ENCODE data around the gene MYO3A. TPM values are rescaled to one million over a fixed set of nuclear protein-coding genes. Genes with fewer than 3 reads are reported as not detected.

Gene MYO3A
- polyA plus RNA-seq, 3 donors, result not detected

DNA sequence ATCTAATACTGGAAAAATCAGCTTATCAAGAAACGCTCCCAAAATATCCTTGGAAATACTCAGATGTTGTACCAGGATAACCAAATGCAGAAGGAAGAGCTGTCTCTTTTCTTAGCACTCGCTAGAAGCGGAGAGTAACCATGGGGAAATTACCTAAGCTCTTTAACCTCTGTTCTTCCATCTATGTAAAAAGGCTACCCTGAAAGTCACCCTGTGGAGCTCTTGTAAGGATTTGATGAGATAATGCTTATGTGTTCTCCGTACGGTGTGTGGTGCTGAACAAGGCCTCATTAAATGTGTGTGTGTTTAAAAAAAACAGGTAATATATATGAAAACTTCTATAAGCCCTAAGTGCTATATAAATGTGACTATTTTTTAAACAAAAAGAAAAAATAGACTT, 38.2 kb upstream of the MYO3A start:
- TF ChIP-seq, protein P1, sequence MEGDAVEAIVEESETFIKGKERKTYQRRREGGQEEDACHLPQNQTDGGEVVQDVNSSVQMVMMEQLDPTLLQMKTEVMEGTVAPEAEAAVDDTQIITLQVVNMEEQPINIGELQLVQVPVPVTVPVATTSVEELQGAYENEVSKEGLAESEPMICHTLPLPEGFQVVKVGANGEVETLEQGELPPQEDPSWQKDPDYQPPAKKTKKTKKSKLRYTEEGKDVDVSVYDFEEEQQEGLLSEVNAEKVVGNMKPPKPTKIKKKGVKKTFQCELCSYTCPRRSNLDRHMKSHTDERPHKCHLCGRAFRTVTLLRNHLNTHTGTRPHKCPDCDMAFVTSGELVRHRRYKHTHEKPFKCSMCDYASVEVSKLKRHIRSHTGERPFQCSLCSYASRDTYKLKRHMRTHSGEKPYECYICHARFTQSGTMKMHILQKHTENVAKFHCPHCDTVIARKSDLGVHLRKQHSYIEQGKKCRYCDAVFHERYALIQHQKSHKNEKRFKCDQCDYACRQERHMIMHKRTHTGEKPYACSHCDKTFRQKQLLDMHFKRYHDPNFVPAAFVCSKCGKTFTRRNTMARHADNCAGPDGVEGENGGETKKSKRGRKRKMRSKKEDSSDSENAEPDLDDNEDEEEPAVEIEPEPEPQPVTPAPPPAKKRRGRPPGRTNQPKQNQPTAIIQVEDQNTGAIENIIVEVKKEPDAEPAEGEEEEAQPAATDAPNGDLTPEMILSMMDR (IDR thresholded peaks at IDR 0.05), result no peak
- intact Hi-C loops (cut with micrococcal nuclease), result no loop called here
- no peaks in the 10 kb centered on the region for H4K20me1 ChIP-seq (ENCODE audit: insufficient read depth, low read length)
- H2AFZ ChIP-seq (ENCODE audit: insufficient read depth, low read depth, low read length, poor library complexity, severe bottlenecking), result no peak overlapping the region
- H3K4me2 ChIP-seq (replicated peaks; ENCODE audit: extremely low read depth, low read length, poor library complexity, severe bottlenecking), result no peak overlapping the region
- H3K4me1 Mint-ChIP-seq, result no peaks in the 10 kb centered on the region
- H3K4me3 ChIP-seq (replicated peaks in 1 of 3; ENCODE audit: low read depth in 2 of 3, low read length in 3 of 3), result no peak overlapping the region
- no peaks in the 10 kb centered on the region for H3K79me2 ChIP-seq (ENCODE audit: insufficient read depth, low read length)
- H3K4me1 ChIP-seq (ENCODE audit: control insufficient read depth in 1 of 2, insufficient read depth in 2 of 2, low read length in 2 of 2), result no peaks in the 10 kb centered on the region
- H3K36me3 ChIP-seq (replicated peaks in 1 of 2; ENCODE audit: control insufficient read depth in 1 of 2, insufficient read depth in 2 of 2, low read length in 2 of 2), result no peaks in the 10 kb centered on the region
- H3K27ac Mint-ChIP-seq, result no peak overlapping the region
- peaks cover 0 to 11% (median 2%) of the 10 kb centered on the region in 3 donors for H3K27me3 Mint-ChIP-seq (ENCODE audit: low read depth in 3 of 3)
- WGBS (ENCODE audit: insufficient coverage), result no CpG with 5 or more reads among the region's 5 CpGs
- no peak for DNase-seq
- peaks cover 0 to 2% of the 10 kb centered on the region in 2 donors for H3K9me3 ChIP-seq (replicated peaks in 1 of 2; ENCODE audit: control insufficient read depth in 1 of 2, insufficient read depth in 1 of 2, low read length in 2 of 2)
- peaks cover 0 to 7% (median 2%) of the 10 kb centered on the region in 7 donors for H3K9me3 Mint-ChIP-seq
- no peak overlapping the region for H3K27ac ChIP-seq (ENCODE audit: low read depth in 1 of 2, low read length in 2 of 2)
- no peaks in the 10 kb centered on the region for H3K36me3 Mint-ChIP-seq
- H3K9ac ChIP-seq (ENCODE audit: insufficient read depth, low read length, poor library complexity, severe bottlenecking), result no peak overlapping the region
- no peak overlapping the region for H3K4me3 Mint-ChIP-seq
- no peaks in the 10 kb centered on the region for H3K27me3 ChIP-seq (ENCODE audit: control insufficient read depth in 2 of 2, insufficient read depth in 2 of 2, low read length in 2 of 2)

DNA sequence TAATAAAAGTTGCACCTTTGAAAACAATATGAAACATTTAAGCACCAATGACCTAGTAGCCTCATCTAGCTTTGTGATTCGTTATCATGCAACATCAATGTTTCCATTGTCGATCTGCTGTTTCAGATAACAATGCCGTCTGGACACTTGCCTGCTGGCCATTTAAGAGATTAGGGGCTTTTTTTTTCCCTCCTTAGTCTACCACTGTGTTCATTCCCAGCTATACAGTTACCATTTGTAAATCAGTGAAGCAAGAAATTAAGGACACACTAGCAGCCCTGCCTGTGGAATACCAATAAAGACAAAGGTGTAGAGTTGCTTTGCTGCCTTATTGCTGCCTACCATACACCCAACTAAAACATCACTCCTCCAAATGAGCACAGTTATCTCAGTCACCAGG, 37.6 kb upstream of the MYO3A start:
- TF ChIP-seq, protein P1 (IDR thresholded peaks at IDR 0.05), result no peak

More for the DNA sequence above, 37.6 kb upstream of the MYO3A start:
- Mint-ChIP-seq H3K9me3 (peaks cover 0 to 7% (median 2%) of the 10 kb centered on the region in 7 donors), H3K36me3 (no peaks in the 10 kb centered on the region), H3K4me3 (no peak overlapping the region), H3K4me1 (no peaks in the 10 kb centered on the region), H3K27me3 (ENCODE audit: low read depth in 3 of 3) (peaks cover 0 to 14% (median 2%) of the 10 kb centered on the region in 3 donors), H3K27ac (no peak overlapping the region)
- H3K27ac ChIP-seq (ENCODE audit: low read depth in 1 of 2, low read length in 2 of 2), result no peak overlapping the region
- no peak overlapping the region for H3K9ac ChIP-seq (ENCODE audit: insufficient read depth, low read length, poor library complexity, severe bottlenecking)
- no peaks in the 10 kb centered on the region for H3K36me3 ChIP-seq (replicated peaks in 1 of 2; ENCODE audit: control insufficient read depth in 1 of 2, insufficient read depth in 2 of 2, low read length in 2 of 2)
- no peak overlapping the region for H3K4me3 ChIP-seq (replicated peaks in 1 of 3; ENCODE audit: low read depth in 2 of 3, low read length in 3 of 3)
- intact Hi-C loops (cut with micrococcal nuclease), result no loop called here
- no peak for DNase-seq
- H3K79me2 ChIP-seq (ENCODE audit: insufficient read depth, low read length), result no peaks in the 10 kb centered on the region
- H2AFZ ChIP-seq (ENCODE audit: insufficient read depth, low read depth, low read length, poor library complexity, severe bottlenecking), result no peak overlapping the region
- H3K4me1 ChIP-seq (ENCODE audit: control insufficient read depth in 1 of 2, insufficient read depth in 2 of 2, low read length in 2 of 2), result no peaks in the 10 kb centered on the region
- no peak overlapping the region for H3K4me2 ChIP-seq (replicated peaks; ENCODE audit: extremely low read depth, low read length, poor library complexity, severe bottlenecking)
- H3K27me3 ChIP-seq (ENCODE audit: control insufficient read depth in 2 of 2, insufficient read depth in 2 of 2, low read length in 2 of 2), result no peaks in the 10 kb centered on the region
- WGBS (ENCODE audit: insufficient coverage), result 78% methylated on average over 3 of the region's 3 CpGs
- H4K20me1 ChIP-seq (ENCODE audit: insufficient read depth, low read length), result no peaks in the 10 kb centered on the region
- peaks cover 0 to 2% of the 10 kb centered on the region in 2 donors for H3K9me3 ChIP-seq (replicated peaks in 1 of 2; ENCODE audit: control insufficient read depth in 1 of 2, insufficient read depth in 1 of 2, low read length in 2 of 2)
